GM19035 (cell line): ENCODE measurements around the gene DYNC2I2.
"Not testable (repeated sequence)": the region's sequence is repeated elsewhere in the genome, so short reads cannot be mapped to it uniquely, and the experiment has no call there.

Experiments used
- ATAC-seq: cut with Tn5 transposase; IDR thresholded peaks from one replicate; pipeline ENCODE4 v1.9.1; 2021; ENCODE audit not compliant: unreplicated experiment

DYNC2I2 gene

GRCh38 chr9:128619779-128620178 lies 36.9 kb downstream of the DYNC2I2 start:
- ATAC-seq, result no peak

GRCh38 chr9:128619127-128619526 lies 37.5 kb downstream of the DYNC2I2 start:
- no peak for ATAC-seq

GRCh38 chr9:128617943-128618342 lies 38.7 kb downstream of the DYNC2I2 start:
- no peak for ATAC-seq

- ATAC-seq, result no peak
These were observed 41.1 kb downstream of the DYNC2I2 start for GRCh38 chr9:128615571-128615970.

GRCh38 chr9:128614728-128615127 lies 41.9 kb downstream of the DYNC2I2 start:
- no peak for ATAC-seq

GRCh38 chr9:128611600-128612394 lies 44.9 kb downstream of the DYNC2I2 start:
- no peak for ATAC-seq

GRCh38 chr9:128610897-128611296 lies 45.8 kb downstream of the DYNC2I2 start:
- ATAC-seq, result no peak

- ATAC-seq, result no peak
These were observed 48.9 kb downstream of the DYNC2I2 start for GRCh38 chr9:128607642-128608350.

- no peak for ATAC-seq
These were observed 53.0 kb downstream of the DYNC2I2 start for GRCh38 chr9:128603697-128604096.

- ATAC-seq, result no peak
These were observed 56.5 kb downstream of the DYNC2I2 start for GRCh38 chr9:128600099-128600498.

- ATAC-seq, result no peak
These were observed 61.2 kb downstream of the DYNC2I2 start for GRCh38 chr9:128595471-128595870.

GRCh38 chr9:128593856-128594255 lies 62.8 kb downstream of the DYNC2I2 start:
- no peak for ATAC-seq

GRCh38 chr9:128593039-128593438 lies 63.6 kb downstream of the DYNC2I2 start:
- ATAC-seq, result no peak

GRCh38 chr9:128588581-128589233 lies 67.9 kb downstream of the DYNC2I2 start:
- ATAC-seq, result no peak

- no peak for ATAC-seq
These were observed 69.2 kb downstream of the DYNC2I2 start for GRCh38 chr9:128587453-128587852.

- not testable (repeated sequence) for ATAC-seq
These were observed 69.7 kb downstream of the DYNC2I2 start for GRCh38 chr9:128586934-128587333.

- not testable (repeated sequence) for ATAC-seq
These were observed 71.5 kb downstream of the DYNC2I2 start for GRCh38 chr9:128585155-128585554.
